OCI-LY7 (cell line): ENCODE results near the gene THRSP. TPM values are rescaled to one million over a fixed set of nuclear protein-coding genes. Genes with fewer than 3 reads are reported as not detected.

ENCODE experiments used
- BruUV-seq: library from RNA; stranded (reverse); fragments of 400-500 nt; replicated peaks from 2 replicates; lab custom pipeline; 2021; lab: Mats Ljungman, UMichigan
- CTCF ChIA-PET: fragments of 300-600 bp; sonication (Branson Sonifier 250); formaldehyde crosslinking; loops from one replicate; lab custom pipeline; 2022; ENCODE audit warnings: antibody characterized with exemption; ENCODE audit not compliant: unreplicated experiment; lab: Charles Lee
- POLR2A ChIA-PET: fragments of 300-600 bp; sonication (Branson Sonifier 250); formaldehyde crosslinking; loops from one replicate; lab custom pipeline; 2022; ENCODE audit warnings: antibody characterized with exemption; lab: Charles Lee
- DNase-seq: peaks from one replicate; pipeline ENCODE4 v3.0.0-alpha.2; 2015; ENCODE audit warnings: low spot score
- H2AFZ ChIP-seq: fragments of 200-600 bp; sonication (generic), shearing (Covaris generic); 2 replicates; pipeline ENCODE4 v1.6.1; 2014; ENCODE audit warnings: mild to moderate bottlenecking, antibody characterized with exemption, low read length, moderate library complexity
- H3K27ac ChIP-seq: fragments of 200-600 bp; sonication (generic); 2 replicates; pipeline ENCODE4 v1.5.1; 2014; ENCODE audit warnings: mixed run types, low read depth, mild to moderate bottlenecking, moderate library complexity, low read length, inconsistent platforms; ENCODE audit not compliant: poor library complexity, severe bottlenecking
- H3K36me3 ChIP-seq: fragments of 200-600 bp; sonication (generic); 2 replicates; pipeline ENCODE4 v1.6.1; 2014; ENCODE audit warnings: mild to moderate bottlenecking, antibody characterized with exemption, low read length, moderate library complexity, mixed read lengths; ENCODE audit not compliant: insufficient read depth
- H3K4me1 ChIP-seq: fragments of 200-600 bp; sonication (generic); 2 replicates; pipeline ENCODE4 v1.5.1; 2014; ENCODE audit warnings: mild to moderate bottlenecking, low read length; ENCODE audit not compliant: insufficient read depth, poor library complexity, severe bottlenecking
- H3K4me2 ChIP-seq: fragments of 200-600 bp; sonication (generic); 2 replicates; pipeline ENCODE4 v1.6.1; 2014; ENCODE audit warnings: mild to moderate bottlenecking, low read length
- H3K4me3 ChIP-seq: fragments of 200-600 bp; sonication (generic); 2 replicates; pipeline ENCODE4 v1.5.1; 2014; ENCODE audit warnings: mild to moderate bottlenecking, low read depth, low read length; ENCODE audit not compliant: poor library complexity, severe bottlenecking
- H3K79me2 ChIP-seq: fragments of 200-600 bp; sonication (generic); 2 replicates; pipeline ENCODE4 v1.6.1; 2016; ENCODE audit warnings: low read depth, mild to moderate bottlenecking, low read length, moderate library complexity, mixed read lengths; ENCODE audit not compliant: insufficient read depth
- H3K9me2 ChIP-seq: fragments of 200-600 bp; sonication (generic); 2 replicates; pipeline ENCODE4 v1.6.1; 2016; ENCODE audit warnings: mild to moderate bottlenecking, low read length, mixed read lengths; ENCODE audit not compliant: insufficient read depth
- H3K9me3 ChIP-seq: fragments of 200-600 bp; sonication (generic); 2 replicates; pipeline ENCODE4 v1.6.1; 2014; ENCODE audit warnings: mild to moderate bottlenecking, mixed run types, low read length, mixed read lengths
- H4K20me1 ChIP-seq: fragments of 200-600 bp; sonication (generic); 2 replicates; pipeline ENCODE4 v1.6.1; 2014; ENCODE audit warnings: mild to moderate bottlenecking, antibody characterized with exemption, low read length, moderate library complexity, mixed read lengths; ENCODE audit not compliant: insufficient read depth
- EZH2phosphoT487 ChIP-seq: fragments of 200-600 bp; sonication (generic); IDR thresholded peaks from 2 replicates; pipeline ENCODE4 v1.6.1; 2018; ENCODE audit warnings: low read depth, borderline replicate concordance, mild to moderate bottlenecking, mixed run types, antibody characterized with exemption, low read length, moderate library complexity, mixed read lengths
- intact Hi-C: fragments of 100-400 bp; cut with micrococcal nuclease; formaldehyde crosslinking; loops from one replicate; pipeline ENCODE4 v1.10.0; 2022; ENCODE audit not compliant: unreplicated experiment
- total RNA-seq, 2 experiments: library from RNA; depleted of rRNA in 1 of 2; stranded (reverse); fragments of >200 nt in 1 of 2; shearing (Covaris generic) in 1 of 2; gene quantifications; 2 replicates each; pipeline ENCODE4 v1.2.3, GENCODE V29; 2014 to 2022
- TF ChIP-seq, protein P1 (sequence below): fragments of 200-600 bp; sonication (generic); conservative IDR thresholded peaks from 2 replicates; pipeline ENCODE4 v1.5.1; 2014; ENCODE audit warnings: mild to moderate bottlenecking, antibody characterized with exemption, low read length, moderate library complexity, mixed read lengths

The THRSP gene
- total RNA-seq, 2 experiments from 2014 or later, result not detected

DNA sequence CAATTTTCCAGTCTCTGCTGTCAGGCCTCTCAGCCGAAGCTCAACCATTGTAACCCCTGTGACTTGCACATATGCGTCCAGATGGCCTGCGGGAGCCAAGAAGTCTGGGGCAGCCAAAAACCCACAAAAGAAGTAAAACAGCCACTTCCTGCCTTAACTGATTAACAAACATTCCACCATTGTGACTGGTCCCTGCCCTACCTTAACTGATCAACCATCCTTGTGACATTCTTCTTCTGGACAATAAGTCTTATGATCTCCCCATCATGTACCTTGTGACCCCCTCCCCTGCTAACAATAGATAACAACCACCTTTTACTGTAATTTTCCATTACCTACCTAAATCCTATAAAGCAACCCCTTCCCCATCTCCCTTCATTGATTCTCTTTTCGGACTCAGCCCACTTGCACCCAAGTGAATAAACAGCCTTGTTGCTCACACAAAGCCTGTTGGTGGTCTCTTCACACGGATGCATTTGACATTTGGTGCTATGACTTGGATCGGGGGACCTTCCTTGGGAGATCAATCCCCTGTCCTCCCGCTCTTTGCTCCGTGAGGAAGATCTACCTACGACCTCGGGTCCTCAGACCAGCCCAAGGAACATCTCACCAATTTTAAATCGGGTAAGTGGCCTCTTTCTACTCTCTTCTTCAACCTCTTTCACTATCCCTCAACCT lies 17.3 kb downstream of the THRSP start:
- no peak for DNase-seq
- Histone ChIP-seq H3K79me2 (peaks cover 27% of the 10 kb centered on the region), H3K9me3 (no peaks in the 10 kb centered on the region), H3K9me2 (no peaks in the 10 kb centered on the region), H3K36me3 (0 out of 2 replicates have a peak, but pooled peaks cover 5% of the 10 kb centered on the region), H4K20me1 (no peaks in the 10 kb centered on the region), H2AFZ (no peak overlapping the region; the same call in 1 of the 2 replicates), H3K4me1 (peaks cover 10% of the 10 kb centered on the region), H3K4me2 (no peak overlapping the region), H3K4me3 (no peak overlapping the region), H3K27ac (no peak overlapping the region)
- no TSS peak for BruUV-seq
- intact Hi-C loops, result no loop called here
- ChIA-PET POLR2A (no interaction called here), CTCF (no interaction called here)
- TF ChIP-seq EZH2phosphoT487, result no peak
- TF ChIP-seq, protein P1, sequence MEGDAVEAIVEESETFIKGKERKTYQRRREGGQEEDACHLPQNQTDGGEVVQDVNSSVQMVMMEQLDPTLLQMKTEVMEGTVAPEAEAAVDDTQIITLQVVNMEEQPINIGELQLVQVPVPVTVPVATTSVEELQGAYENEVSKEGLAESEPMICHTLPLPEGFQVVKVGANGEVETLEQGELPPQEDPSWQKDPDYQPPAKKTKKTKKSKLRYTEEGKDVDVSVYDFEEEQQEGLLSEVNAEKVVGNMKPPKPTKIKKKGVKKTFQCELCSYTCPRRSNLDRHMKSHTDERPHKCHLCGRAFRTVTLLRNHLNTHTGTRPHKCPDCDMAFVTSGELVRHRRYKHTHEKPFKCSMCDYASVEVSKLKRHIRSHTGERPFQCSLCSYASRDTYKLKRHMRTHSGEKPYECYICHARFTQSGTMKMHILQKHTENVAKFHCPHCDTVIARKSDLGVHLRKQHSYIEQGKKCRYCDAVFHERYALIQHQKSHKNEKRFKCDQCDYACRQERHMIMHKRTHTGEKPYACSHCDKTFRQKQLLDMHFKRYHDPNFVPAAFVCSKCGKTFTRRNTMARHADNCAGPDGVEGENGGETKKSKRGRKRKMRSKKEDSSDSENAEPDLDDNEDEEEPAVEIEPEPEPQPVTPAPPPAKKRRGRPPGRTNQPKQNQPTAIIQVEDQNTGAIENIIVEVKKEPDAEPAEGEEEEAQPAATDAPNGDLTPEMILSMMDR, result no peak

DNA sequence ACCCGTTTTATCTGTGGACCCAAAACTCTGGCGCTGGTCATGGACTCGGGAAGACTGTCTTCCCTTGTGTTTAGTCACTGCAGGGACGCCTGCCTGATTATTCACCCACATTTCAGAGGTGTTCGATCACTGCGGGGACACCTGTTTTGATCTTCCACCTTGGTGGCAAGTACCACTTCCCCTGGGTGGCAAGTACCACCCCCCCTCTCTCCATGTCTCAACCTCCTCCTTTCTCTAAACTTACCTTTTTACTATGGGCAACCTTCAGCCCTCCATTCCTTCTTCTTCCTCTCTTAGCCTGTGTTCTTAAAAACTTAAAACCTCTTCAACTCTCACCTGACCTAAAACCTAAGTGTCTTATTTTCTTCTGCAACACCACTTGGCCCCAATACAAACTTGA lies 17.9 kb downstream of the THRSP start:
- TF ChIP-seq EZH2phosphoT487, result no peak
- TF ChIP-seq, protein P1, result no peak
- Histone ChIP-seq H3K27ac (no peak overlapping the region), H3K4me2 (no peak overlapping the region), H3K4me1 (peaks cover 10% of the 10 kb centered on the region), H3K36me3 (0 out of 2 replicates have a peak, but pooled peaks cover 1% of the 10 kb centered on the region), H3K9me3 (no peaks in the 10 kb centered on the region), H3K9me2 (no peaks in the 10 kb centered on the region), H4K20me1 (no peaks in the 10 kb centered on the region), H3K4me3 (no peak overlapping the region), H3K79me2 (peaks cover 27% of the 10 kb centered on the region), H2AFZ (no peak overlapping the region)
- ChIA-PET POLR2A (interaction anchor here (0.5 kb wide), 1 partner anchor 1598 kb away, joined by 5 read pairs; no protein-coding TSS in a partner anchor), CTCF (no interaction called here)
- BruUV-seq, result no TSS peak
- intact Hi-C loops, result no loop called here
- DNase-seq, result no peak

DNA sequence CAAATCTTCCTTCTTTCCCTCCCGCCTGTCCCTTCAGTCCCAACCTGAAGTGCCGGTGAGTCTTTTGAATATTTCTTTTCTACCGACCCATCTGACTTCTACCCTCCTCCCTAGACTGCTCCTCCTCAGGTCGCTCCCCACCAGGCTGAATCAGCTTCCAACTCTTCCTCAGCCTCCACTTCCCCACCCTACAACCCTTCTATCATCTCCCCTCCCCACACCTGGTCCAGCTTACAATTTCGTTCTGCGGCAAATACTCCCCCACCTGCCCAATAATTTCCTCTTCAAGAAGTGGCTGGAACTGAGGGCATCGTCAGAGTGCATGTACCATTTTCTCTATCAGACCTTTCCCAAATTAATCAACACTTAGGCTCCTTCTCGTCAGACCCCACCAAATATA lies 18.5 kb downstream of the THRSP start:
- BruUV-seq, result no TSS peak
- Histone ChIP-seq H3K9me3 (no peaks in the 10 kb centered on the region), H2AFZ (no peak overlapping the region), H3K9me2 (no peaks in the 10 kb centered on the region), H3K4me3 (no peak overlapping the region), H3K4me1 (peaks cover 10% of the 10 kb centered on the region), H3K36me3 (no peaks in the 10 kb centered on the region), H3K27ac (no peak overlapping the region), H4K20me1 (no peaks in the 10 kb centered on the region), H3K79me2 (peaks cover 24% of the 10 kb centered on the region), H3K4me2 (no peak overlapping the region)
- DNase-seq, result no peak
- ChIA-PET CTCF (no interaction called here), POLR2A (interaction anchor here (0.5 to 0.6 kb wide), 2 partner anchors 67 to 1597 kb away, joined by 3 to 5 read pairs; no protein-coding TSS in a partner anchor)
- TF ChIP-seq, protein P1, result no peak
- TF ChIP-seq EZH2phosphoT487, result no peak
- intact Hi-C loops, result no loop called here
